Right cardiac atrium (tissue), 5 donors: ENCODE results near the gene DNAAF3. TPM values are rescaled to one million over a fixed set of nuclear protein-coding genes. Genes with fewer than 3 reads are reported as not detected.
A peak's percentile ranks its signal among the peaks of the same experiment; 100 is the strongest.

ENCODE experiments used
- ATAC-seq, 2 donors: fragments of 200-7000 bp; cut with Tn5 transposase; one replicate each; pipeline versions ENCODE4 v1.8.0 to v1.9.1; 2020; ENCODE audit warnings: moderate library complexity in 2 of 2, mild to moderate bottlenecking in 1 of 2
- DNase-seq, 3 donors: peaks; one replicate each; pipeline ENCODE4 v3.0.0-alpha.2; 2020
- H3K27ac ChIP-seq: one replicate; pipeline ENCODE4 v1.5.1; 2013; ENCODE audit warnings: mild to moderate bottlenecking, low read length, control low read depth, moderate library complexity
- H3K27me3 ChIP-seq: one replicate; pipeline ENCODE4 v1.6.1; 2013; ENCODE audit not compliant: control insufficient read depth, insufficient read depth
- H3K4me1 ChIP-seq: one replicate; pipeline ENCODE4 v1.6.1; 2013; ENCODE audit warnings: low read length; ENCODE audit not compliant: control insufficient read depth, insufficient read depth
- H3K4me3 ChIP-seq: one replicate; pipeline ENCODE4 v1.5.1; 2013; ENCODE audit warnings: low read length, control low read depth
- H3K9me3 ChIP-seq: one replicate; pipeline ENCODE4 v1.6.1; 2013; ENCODE audit warnings: low read length; ENCODE audit not compliant: control insufficient read depth
- WGBS: extraction: QIAGEN DNeasy Blood & Tissue Kit; methylation state at CpG from one replicate; pipeline ENCODE4 v1.1.7; 2013; 5-methylcytosine and 5-hydroxymethylcytosine counted together
- intact Hi-C, 4 donors: fragments of 100-400 bp; cut with DNase I; formaldehyde crosslinking; loops; one replicate each; pipeline versions ENCODE4 v1.11.0 to v1.14.0; 2022 to 2023
- polyA plus RNA-seq: library from polyadenylated mRNA; stranded (reverse); fragments of 200-250 nt; gene quantifications from one replicate; pipeline ENCODE4 v1.2.3, GENCODE V29; 2013
- total RNA-seq, 4 donors: library from RNA; stranded (reverse); fragmentation: NEBNext Ultra II Directional; extraction: Animal tissue kit (Norgen Biotek cat#: 25700); gene quantifications; one replicate each; pipeline ENCODE4 v1.2.1, GENCODE V29; 2021
- donor health status: healthy with polysubstance abuse.
- donor health status: DM: no; HTN: yes; CAD: no.
- donor health status: DM: no; HTN: no; CAD: no.
- donor health status: DM: no; HTN: yes; CAD: no; lungs with severe emphysema.
- donor health status: DM: yes; HTN: yes; CAD: no.

DNAAF3 gene
- total and polyA plus RNA-seq, 5 donors, result 0.56 to 2.9 (median 1.4) TPM

DNA sequence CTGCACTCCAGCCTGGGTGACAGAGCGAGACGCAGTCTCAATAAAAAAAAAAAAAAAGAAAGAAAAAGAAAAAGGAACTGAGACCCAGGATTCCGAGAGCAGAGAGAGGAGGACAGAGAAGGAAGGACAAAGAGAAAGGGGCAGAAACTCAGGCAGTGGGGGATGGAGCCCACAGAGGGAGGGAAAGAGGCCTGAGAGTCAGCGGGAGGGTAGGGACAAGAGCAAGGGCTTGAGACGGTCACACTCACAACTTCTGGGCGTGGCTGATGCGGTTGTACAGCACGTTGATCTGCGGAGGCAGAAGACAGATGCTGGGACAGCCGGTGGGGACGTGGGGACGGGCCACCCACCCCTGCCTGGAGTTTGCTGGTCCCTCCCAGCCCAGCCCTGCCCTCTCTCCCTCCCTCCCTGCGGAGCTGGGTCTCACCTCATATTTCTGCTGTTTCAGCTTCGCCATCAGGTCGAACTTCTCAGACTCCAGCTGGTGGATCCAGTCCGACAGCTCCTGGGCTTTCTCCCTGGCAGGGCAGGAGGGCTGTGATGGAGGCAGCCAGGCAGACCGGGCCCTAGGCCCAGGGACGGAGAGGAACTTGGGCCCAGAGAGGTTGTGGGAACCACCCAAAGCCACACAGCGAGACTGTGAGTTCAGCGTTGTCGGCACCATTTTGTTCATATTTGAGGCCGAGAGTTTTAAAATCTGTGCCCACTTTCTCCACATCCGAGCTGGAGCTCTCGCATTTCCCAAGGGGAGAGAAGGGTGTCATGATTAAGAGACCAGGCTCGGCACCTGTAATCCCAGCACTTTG, 32.6 kb downstream of the DNAAF3 start:
- no peak overlapping the region for H3K4me3 ChIP-seq
- ATAC-seq (no peak), DNase-seq (peak in 1 of 3 donors; percentile 20)
- intact Hi-C loops, result no loop called here
- H3K9me3 ChIP-seq, result no peaks in the 10 kb centered on the region
- H3K4me1 ChIP-seq, result no peaks in the 10 kb centered on the region
- H3K27ac ChIP-seq, result no peak overlapping the region
- H3K27me3 ChIP-seq, result no peaks in the 10 kb centered on the region
- WGBS, result 69% methylated on average over 25 of the region's 25 CpGs

DNA sequence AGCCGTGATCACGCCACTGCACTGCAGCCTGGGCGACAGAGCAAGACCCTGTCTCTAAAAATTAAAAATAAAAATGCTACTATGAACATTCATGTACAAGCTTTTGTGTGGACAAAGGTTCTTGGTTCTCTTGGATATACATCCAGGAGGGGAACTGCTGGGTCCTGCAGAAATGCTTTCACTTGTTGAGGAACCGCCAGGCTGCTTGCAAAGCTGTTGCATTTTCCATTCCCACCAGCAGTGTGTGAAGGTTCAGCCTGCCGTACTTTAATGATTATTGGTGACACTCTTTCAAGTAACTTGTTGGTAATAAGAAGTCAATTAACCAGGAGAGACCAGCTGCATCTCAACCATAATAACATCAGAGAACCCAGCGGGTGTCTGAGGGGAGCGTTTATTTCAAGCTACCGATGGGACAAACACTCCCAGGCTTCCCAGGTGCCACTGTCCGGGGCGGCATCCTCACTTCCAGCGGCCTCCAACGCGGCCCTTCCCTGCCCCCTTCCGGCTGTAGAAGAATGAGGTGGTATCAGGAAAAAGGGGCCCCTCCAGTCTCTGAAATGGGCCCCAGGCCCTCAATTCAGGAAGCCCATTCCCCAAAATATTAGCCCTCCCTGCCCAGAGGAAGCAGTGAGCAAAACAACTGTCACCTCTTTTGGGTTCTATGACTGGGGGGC, 33.8 kb downstream of the DNAAF3 start:
- H3K9me3 ChIP-seq, result no peaks in the 10 kb centered on the region
- WGBS, result 52% methylated on average over 14 of the region's 14 CpGs
- ATAC-seq (peak in 1 of 2 donors; percentile 38), DNase-seq (peak in 1 of 3 donors; percentile 16)
- no peaks in the 10 kb centered on the region for H3K4me1 ChIP-seq
- H3K27ac ChIP-seq, result no peak overlapping the region
- H3K4me3 ChIP-seq, result no peak overlapping the region
- no peaks in the 10 kb centered on the region for H3K27me3 ChIP-seq
- intact Hi-C loops, result no loop called here

DNA sequence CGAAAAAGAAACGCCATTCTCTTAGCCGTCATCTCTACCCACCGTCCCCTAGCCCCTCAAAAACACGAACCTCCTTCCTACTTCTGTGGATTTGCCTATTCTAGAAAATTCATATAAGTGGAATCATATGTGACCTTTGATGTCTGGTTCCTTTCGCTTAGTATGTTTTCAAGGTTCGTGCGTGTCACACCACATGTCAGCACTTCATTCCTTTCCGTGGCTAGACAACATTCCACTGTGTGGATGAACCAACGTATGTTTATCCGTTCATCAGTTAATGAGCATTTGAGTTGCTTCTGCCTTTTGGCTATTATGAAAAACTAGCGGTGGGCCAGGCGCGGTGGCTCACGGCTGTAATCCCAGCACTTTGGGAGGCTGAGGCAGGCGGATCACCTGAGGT, 35.0 kb downstream of the DNAAF3 start:
- intact Hi-C loops, result no loop called here

DNA sequence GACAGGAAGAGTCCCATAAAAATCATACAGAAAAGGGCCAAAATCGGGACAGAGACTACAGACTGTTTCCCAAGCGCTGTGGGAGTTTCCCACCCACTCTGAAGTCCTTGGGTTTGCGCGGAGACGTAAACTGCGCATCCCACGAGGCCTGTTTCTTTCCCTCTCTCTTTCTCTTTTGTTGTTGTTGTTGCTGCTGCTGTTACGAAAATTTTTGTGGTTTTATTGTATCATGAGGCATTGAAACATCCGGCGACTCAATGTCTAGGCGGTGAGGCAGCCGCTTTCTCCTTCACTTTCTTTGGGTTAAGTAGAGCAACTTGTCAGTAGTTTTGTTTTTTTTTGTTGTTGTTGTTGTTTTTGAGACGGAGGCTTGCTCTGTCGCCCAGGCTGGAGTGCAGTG, 47.4 kb downstream of the DNAAF3 start:
- peaks cover 17% of the 10 kb centered on the region for H3K4me1 ChIP-seq
- DNase-seq, result no peak
- intact Hi-C loops, result no loop called here
- H3K27ac ChIP-seq, result peak overlapping the region; percentile 63
- no peaks in the 10 kb centered on the region for H3K9me3 ChIP-seq
- ATAC-seq, result no peak
- 79% methylated on average over 14 of the region's 14 CpGs for WGBS
- H3K27me3 ChIP-seq, result no peaks in the 10 kb centered on the region
- H3K4me3 ChIP-seq, result no peak overlapping the region

More for the DNA sequence above, 35.0 kb downstream of the DNAAF3 start:
- Histone ChIP-seq H3K27ac (no peak overlapping the region), H3K27me3 (no peaks in the 10 kb centered on the region), H3K9me3 (no peaks in the 10 kb centered on the region), H3K4me3 (no peak overlapping the region), H3K4me1 (no peaks in the 10 kb centered on the region)
- WGBS, result 78% methylated on average over 16 of the region's 16 CpGs
- ATAC-seq (no peak), DNase-seq (no peak)

DNA sequence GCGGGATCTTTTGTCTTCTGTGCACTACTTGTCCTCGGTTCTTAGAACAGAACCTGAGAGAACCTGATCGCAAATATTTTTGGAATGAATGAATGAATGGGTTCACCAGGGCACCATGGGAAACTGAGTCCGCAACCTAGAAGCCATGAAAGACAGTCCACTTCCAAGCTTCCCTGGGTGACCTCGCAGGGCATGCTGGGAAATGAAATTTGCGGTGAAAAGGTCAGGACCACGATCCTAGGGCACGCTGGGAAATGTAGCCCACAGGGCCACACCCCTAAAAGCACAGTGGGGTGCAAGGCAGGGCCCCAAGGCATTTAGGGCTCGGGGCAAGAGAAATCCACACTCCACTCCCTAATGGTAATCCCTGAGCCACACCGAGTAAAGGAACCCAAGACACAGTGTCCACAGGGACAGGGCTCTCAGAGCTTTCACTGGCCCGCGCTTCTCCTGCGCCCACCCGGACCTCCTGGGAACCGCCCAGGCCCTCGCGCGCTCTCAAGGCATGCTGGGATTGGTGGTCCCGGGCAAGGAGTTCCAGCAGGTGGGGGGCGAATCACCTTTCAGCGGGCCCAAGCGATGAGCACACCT, 47.9 kb downstream of the DNAAF3 start:
- peaks cover 20% of the 10 kb centered on the region for H3K4me1 ChIP-seq
- peak; percentile 9 to 15 for ATAC-seq
- intact Hi-C loops, result no loop called here
- peak overlapping the region; percentile 63 for H3K27ac ChIP-seq
- H3K9me3 ChIP-seq, result no peaks in the 10 kb centered on the region
- WGBS, result 15% methylated on average over 22 of the region's 22 CpGs
- H3K4me3 ChIP-seq, result peak overlapping the region; percentile 52
- H3K27me3 ChIP-seq, result no peaks in the 10 kb centered on the region
- peak; percentile 73 to 88 (median 83) for DNase-seq

DNA sequence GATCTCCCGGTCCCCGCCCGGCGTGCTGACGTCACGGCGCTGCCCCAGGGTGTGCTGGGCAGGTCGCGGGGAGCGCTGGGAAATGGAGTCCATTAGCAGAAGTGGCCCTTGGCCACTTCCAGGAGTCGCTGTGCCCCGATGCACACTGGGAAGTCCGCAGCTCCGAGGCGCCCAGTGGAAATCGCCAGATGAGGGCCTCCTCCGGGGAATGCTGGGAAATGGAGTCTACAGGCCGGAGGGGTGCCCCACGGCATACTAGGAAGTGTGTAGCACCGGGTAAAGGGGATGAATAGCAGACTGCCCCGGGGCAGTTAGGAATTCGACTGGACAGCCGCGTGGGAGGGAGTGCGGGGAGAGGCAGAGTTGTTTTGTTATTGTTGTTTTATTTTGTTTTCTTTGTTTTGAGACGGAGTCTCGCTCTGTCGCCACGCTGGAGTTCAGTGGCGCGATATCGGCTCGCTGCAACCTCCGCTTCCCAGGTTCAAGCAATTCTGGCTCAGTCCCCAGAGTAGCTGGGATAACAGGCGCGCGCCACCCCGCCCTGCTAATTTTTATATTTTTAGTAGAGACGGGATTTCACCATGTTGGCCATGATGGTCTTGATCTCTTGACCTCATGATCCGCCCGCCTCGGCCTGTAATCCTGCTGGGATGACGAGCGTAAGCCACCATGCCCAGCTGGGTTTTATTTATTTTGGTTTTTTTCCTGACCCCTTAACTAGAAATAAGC, 48.6 kb downstream of the DNAAF3 start:
- Histone ChIP-seq H3K4me1 (peaks cover 23% of the 10 kb centered on the region), H3K27me3 (no peaks in the 10 kb centered on the region), H3K27ac (peak overlapping the region; percentile 63), H3K4me3 (peak overlapping the region; percentile 91), H3K9me3 (no peaks in the 10 kb centered on the region)
- ATAC-seq (peak; percentile 85 to 91), DNase-seq (peak; percentile 99 to 100 (median 100))
- whole genome bisulfite sequencing, result under 1% methylated on average over 44 of the region's 44 CpGs
- intact Hi-C loops, result no loop called here

DNA sequence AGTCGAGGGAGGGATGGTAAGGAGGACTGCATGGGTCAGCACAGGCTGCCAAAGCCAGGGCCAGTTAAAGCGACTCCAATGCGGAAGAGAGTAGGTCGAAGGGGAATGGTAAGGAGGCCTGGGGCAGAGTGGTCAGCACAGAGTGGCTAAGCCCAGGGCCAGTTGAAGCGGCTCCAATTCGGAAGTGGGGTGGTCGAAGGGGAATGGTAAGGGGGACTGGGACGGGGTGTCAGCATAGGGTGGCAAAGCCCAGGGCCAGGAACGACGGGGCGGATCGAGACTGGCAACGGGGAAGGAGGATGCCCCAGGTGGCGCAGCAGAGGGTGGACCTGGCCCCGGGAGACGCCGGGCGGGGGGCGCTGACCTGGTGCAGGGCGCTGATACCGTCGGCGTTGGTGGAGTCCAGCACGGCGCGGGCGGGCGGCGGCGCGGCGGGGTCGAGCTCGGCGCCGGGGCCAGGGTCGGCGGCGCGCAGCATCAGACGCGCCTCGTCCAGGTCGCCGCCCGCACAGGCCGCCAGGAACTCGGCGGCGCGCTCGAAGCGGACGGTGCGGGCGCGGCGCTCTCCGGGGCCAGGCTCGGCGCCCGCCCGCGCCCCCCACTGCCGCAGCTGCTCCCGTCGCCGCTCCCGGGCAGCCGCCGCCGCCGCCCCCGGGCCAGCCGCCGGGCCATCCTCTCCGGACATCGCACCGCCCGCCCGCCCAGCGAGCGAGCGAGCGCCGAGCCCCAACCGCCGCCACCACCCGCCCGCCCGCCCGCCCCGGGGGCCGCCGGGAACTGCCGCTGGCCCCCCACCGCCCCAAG, 49.4 kb downstream of the DNAAF3 start, which contains the start of gene PPP1R12C:
PPP1R12C (minus strand) TSS at position 779 of the 804 bp plus-strand sequence; CDS start at position 685, 94 bp downstream.
- Histone ChIP-seq H3K27me3 (no peaks in the 10 kb centered on the region), H3K27ac (peak within 1 kb of the TSS; percentile 84), H3K4me3 (peak within 1 kb of the TSS; percentile 91), H3K4me1 (peaks cover 25% of the 10 kb centered on the region), H3K9me3 (no peaks in the 10 kb centered on the region)
- ATAC-seq, result no peak
- peak; percentile 51 to 74 (median 74) for DNase-seq
- intact Hi-C loops, result no loop called here
- WGBS, result under 1% methylated on average over 94 of the region's 97 CpGs

DNA sequence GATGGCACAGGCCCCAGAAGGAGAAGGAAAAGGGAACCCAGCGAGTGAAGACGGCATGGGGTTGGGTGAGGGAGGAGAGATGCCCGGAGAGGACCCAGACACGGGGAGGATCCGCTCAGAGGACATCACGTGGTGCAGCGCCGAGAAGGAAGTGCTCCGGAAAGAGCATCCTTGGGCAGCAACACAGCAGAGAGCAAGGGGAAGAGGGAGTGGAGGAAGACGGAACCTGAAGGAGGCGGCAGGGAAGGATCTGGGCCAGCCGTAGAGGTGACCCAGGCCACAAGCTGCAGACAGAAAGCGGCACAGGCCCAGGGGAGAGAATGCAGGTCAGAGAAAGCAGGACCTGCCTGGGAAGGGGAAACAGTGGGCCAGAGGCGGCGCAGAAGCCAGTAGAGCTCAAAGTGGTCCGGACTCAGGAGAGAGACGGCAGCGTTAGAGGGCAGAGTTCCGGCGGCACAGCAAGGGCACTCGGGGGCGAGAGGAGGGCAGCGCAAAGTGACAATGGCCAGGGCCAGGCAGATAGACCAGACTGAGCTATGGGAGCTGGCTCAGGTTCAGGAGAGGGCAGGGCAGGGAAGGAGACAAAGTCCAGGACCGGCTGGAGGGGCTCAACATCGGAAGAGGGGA, 50.1 kb downstream of the DNAAF3 start:
- under 1% methylated on average over 25 of the region's 25 CpGs for WGBS
- peak overlapping the region; percentile 91 for H3K4me3 ChIP-seq
- H3K4me1 ChIP-seq, result peaks cover 27% of the 10 kb centered on the region
- H3K9me3 ChIP-seq, result no peaks in the 10 kb centered on the region
- DNase-seq (peak; percentile 78 to 87 (median 84)), ATAC-seq (peak; percentile 32 to 50)
- H3K27me3 ChIP-seq, result no peaks in the 10 kb centered on the region
- peak overlapping the region; percentile 84 for H3K27ac ChIP-seq
- intact Hi-C loops, result no loop called here

DNA sequence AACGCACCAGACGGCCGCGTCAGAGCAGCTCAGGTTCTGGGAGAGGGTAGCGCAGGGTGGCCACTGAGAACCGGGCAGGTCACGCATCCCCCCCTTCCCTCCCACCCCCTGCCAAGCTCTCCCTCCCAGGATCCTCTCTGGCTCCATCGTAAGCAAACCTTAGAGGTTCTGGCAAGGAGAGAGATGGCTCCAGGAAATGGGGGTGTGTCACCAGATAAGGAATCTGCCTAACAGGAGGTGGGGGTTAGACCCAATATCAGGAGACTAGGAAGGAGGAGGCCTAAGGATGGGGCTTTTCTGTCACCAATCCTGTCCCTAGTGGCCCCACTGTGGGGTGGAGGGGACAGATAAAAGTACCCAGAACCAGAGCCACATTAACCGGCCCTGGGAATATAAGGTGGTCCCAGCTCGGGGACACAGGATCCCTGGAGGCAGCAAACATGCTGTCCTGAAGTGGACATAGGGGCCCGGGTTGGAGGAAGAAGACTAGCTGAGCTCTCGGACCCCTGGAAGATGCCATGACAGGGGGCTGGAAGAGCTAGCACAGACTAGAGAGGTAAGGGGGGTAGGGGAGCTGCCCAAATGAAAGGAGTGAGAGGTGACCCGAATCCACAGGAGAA, 50.9 kb downstream of the DNAAF3 start:
- Histone ChIP-seq H3K27me3 (no peaks in the 10 kb centered on the region), H3K27ac (peak overlapping the region; percentile 84), H3K9me3 (no peaks in the 10 kb centered on the region), H3K4me1 (peaks cover 27% of the 10 kb centered on the region), H3K4me3 (peak overlapping the region; percentile 91)
- DNase-seq (no peak), ATAC-seq (no peak)
- intact Hi-C loops, result no loop called here
- 37% methylated on average over 13 of the region's 13 CpGs for WGBS
